HCT116 (cell line): ENCODE data around the gene ZNF135. TPM values are rescaled to one million over a fixed set of nuclear protein-coding genes. Genes with fewer than 3 reads are reported as not detected.

Experiments used
- EZH2phosphoT487 ChIP-seq: fragments of 200-600 bp; IDR thresholded peaks from 2 replicates; pipeline ENCODE4 v1.6.1; 2018; ENCODE audit warnings: antibody characterized with exemption, borderline replicate concordance
- FOSL1 ChIP-seq: IDR thresholded peaks from 2 replicates; pipeline ENCODE4 v1.6.1; 2012; ENCODE audit warnings: low read depth
- POLR2A ChIP-seq: IDR thresholded peaks from 2 replicates; pipeline ENCODE4 v1.7.0; 2011; ENCODE audit warnings: borderline replicate concordance; ENCODE audit not compliant: insufficient read depth, insufficient read length; ENCODE audit errors: extremely low read depth
- TCF7L2 ChIP-seq: IDR thresholded peaks from 2 replicates; pipeline ENCODE4 v1.7.0; 2011; ENCODE audit warnings: borderline replicate concordance, inconsistent platforms; ENCODE audit not compliant: insufficient read depth, insufficient read length; ENCODE audit errors: extremely low read depth
- ZBTB33 ChIP-seq: IDR thresholded peaks from 2 replicates; pipeline ENCODE4 v1.6.1; 2011; ENCODE audit warnings: mild to moderate bottlenecking, low read length, moderate library complexity; ENCODE audit not compliant: insufficient replicate concordance; ENCODE audit errors: extremely low read depth
- ZFX ChIP-seq: fragments of 450-650 bp; IDR thresholded peaks from 2 replicates; pipeline ENCODE4 v1.6.1; 2017
- total RNA-seq: library from RNA; stranded (reverse); gene quantifications from one replicate; pipeline ENCODE4 v1.2.1, GENCODE V29; 2021; ENCODE audit not compliant: unreplicated experiment
- TF ChIP-seq, protein P1 (sequence below): IDR thresholded peaks from 2 replicates; pipeline ENCODE4 v1.6.1; 2012; ENCODE audit warnings: low read depth

Gene ZNF135
- total RNA-seq, 1 experiment from 2014 or later = not detected

GRCh38 chr19:58035863-58036262 lies 23.2 kb upstream of the ZNF135 start (continued):
- TF ChIP-seq, protein P1, sequence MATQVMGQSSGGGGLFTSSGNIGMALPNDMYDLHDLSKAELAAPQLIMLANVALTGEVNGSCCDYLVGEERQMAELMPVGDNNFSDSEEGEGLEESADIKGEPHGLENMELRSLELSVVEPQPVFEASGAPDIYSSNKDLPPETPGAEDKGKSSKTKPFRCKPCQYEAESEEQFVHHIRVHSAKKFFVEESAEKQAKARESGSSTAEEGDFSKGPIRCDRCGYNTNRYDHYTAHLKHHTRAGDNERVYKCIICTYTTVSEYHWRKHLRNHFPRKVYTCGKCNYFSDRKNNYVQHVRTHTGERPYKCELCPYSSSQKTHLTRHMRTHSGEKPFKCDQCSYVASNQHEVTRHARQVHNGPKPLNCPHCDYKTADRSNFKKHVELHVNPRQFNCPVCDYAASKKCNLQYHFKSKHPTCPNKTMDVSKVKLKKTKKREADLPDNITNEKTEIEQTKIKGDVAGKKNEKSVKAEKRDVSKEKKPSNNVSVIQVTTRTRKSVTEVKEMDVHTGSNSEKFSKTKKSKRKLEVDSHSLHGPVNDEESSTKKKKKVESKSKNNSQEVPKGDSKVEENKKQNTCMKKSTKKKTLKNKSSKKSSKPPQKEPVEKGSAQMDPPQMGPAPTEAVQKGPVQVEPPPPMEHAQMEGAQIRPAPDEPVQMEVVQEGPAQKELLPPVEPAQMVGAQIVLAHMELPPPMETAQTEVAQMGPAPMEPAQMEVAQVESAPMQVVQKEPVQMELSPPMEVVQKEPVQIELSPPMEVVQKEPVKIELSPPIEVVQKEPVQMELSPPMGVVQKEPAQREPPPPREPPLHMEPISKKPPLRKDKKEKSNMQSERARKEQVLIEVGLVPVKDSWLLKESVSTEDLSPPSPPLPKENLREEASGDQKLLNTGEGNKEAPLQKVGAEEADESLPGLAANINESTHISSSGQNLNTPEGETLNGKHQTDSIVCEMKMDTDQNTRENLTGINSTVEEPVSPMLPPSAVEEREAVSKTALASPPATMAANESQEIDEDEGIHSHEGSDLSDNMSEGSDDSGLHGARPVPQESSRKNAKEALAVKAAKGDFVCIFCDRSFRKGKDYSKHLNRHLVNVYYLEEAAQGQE = no peak
- no peak for TF ChIP-seq EZH2phosphoT487
- no peak for TF ChIP-seq ZBTB33
- TF ChIP-seq POLR2A = no peak
- TF ChIP-seq TCF7L2 = no peak
- no peak for TF ChIP-seq ZFX
- TF ChIP-seq FOSL1 = no peak
